A549 (cell line): ENCODE results near the gene IP6K1. TPM values are rescaled to one million over a fixed set of nuclear protein-coding genes. Genes with fewer than 3 reads are reported as not detected.

ENCODE experiments used
- ATAC-seq, 2 experiments: fragments of 200-7000 bp in 1 of 2; fragments of >200 bp in 1 of 2; cut with Nextera tagmentation in 1 of 2; cut with Tn5 transposase in 1 of 2; 3 replicates each; pipeline versions ENCODE4 v1.8.0 to v1.9.1; 2018 to 2020; ENCODE audit warnings: mild to moderate bottlenecking in 1 of 2, moderate library complexity in 1 of 2
- CTCF ChIA-PET: fragments of 300-600 bp; sonication (Branson Sonifier 250); formaldehyde crosslinking; extraction: SDS; loops from one replicate; lab custom pipeline; 2021; ENCODE audit warnings: antibody characterized with exemption, inconsistent platforms; lab: Yijun Ruan, JAX
- POLR2A ChIA-PET: fragments of 350-600 bp; formaldehyde crosslinking; extraction: SDS; loops from one replicate; lab custom pipeline; 2021; ENCODE audit warnings: antibody characterized with exemption, inconsistent platforms; lab: Yijun Ruan, JAX
- DNase-seq, 2 experiments: peaks; one replicate each; pipeline versions ENCODE4 v3.0.0 to v3.0.0-alpha.2; 2011 to 2016; ENCODE audit warnings: low read depth in 1 of 2, low spot score in 1 of 2
- FAIRE-seq: peaks from 2 replicates; lab custom pipeline; 2011; peaks lifted over from hg19 to GRCh38; lab: Jason Lieb, UNC
- H3K27ac ChIP-seq, 2 experiments: fragments of >200 bp; sonication (Bioruptor Twin); formaldehyde crosslinking; 3 replicates each; pipeline ENCODE4 v1.5.1; 2016 to 2017
- H3K4me1 ChIP-seq: fragments of >200 bp; sonication (Bioruptor Twin); formaldehyde crosslinking; 3 replicates; pipeline ENCODE4 v1.6.1; 2016
- H3K4me2 ChIP-seq: fragments of >200 bp; sonication (Bioruptor Twin); formaldehyde crosslinking; 3 replicates; pipeline ENCODE4 v1.6.1; 2016
- H3K4me3 ChIP-seq: fragments of >200 bp; sonication (Bioruptor Twin); formaldehyde crosslinking; 3 replicates; pipeline ENCODE4 v1.5.1; 2016
- H3K9me3 ChIP-seq: fragments of >200 bp; sonication (Bioruptor Twin); formaldehyde crosslinking; 3 replicates; pipeline ENCODE4 v1.6.1; 2016
- CBX2 ChIP-seq: fragments of 200-600 bp; sonication (generic); IDR thresholded peaks from 2 replicates; pipeline ENCODE4 v1.6.1; 2016; ENCODE audit warnings: low read depth, mild to moderate bottlenecking, borderline replicate concordance
- CBX8 ChIP-seq: fragments of 200-600 bp; sonication (generic); IDR thresholded peaks from 2 replicates; pipeline ENCODE4 v1.6.1; 2016
- CTCF ChIP-seq: fragments of >200 bp; sonication (Bioruptor Twin); formaldehyde crosslinking; IDR thresholded peaks from 3 replicates; pipeline ENCODE4 v1.5.1; 2016
- EHF ChIP-seq: fragments of 250-450 bp; sonication (Bioruptor Pico); IDR thresholded peaks from 2 replicates; pipeline ENCODE4 v1.5.0; 2020; ENCODE audit warnings: mild to moderate bottlenecking
- EHMT2 ChIP-seq: fragments of 200-600 bp; sonication (generic); IDR thresholded peaks from 2 replicates; pipeline ENCODE4 v1.6.1; 2016; ENCODE audit warnings: antibody characterized with exemption, low read depth, mild to moderate bottlenecking, moderate library complexity
- ESRRA ChIP-seq: fragments of 150-350 bp; IDR thresholded peaks from 2 replicates; pipeline ENCODE4 v1.6.1; 2014; ENCODE audit warnings: mild to moderate bottlenecking, low read length, borderline replicate concordance
- HEYL ChIP-seq: fragments of 250-450 bp; sonication (Bioruptor Pico); IDR thresholded peaks from 2 replicates; pipeline ENCODE4 v1.8.0; 2021; ENCODE audit warnings: mild to moderate bottlenecking, moderate library complexity
- HMGXB4 ChIP-seq: fragments of 250-450 bp; sonication (Bioruptor Pico); IDR thresholded peaks from 2 replicates; pipeline ENCODE4 v1.5.0; 2021; ENCODE audit warnings: mild to moderate bottlenecking, moderate library complexity, borderline replicate concordance
- HOXA7 ChIP-seq: fragments of 250-450 bp; sonication (Bioruptor Pico); IDR thresholded peaks from 2 replicates; pipeline ENCODE4 v1.5.0; 2020; ENCODE audit warnings: mild to moderate bottlenecking, moderate library complexity
- HOXB13 ChIP-seq: fragments of 250-450 bp; sonication (Bioruptor Pico); IDR thresholded peaks from 2 replicates; pipeline ENCODE4 v1.5.0; 2020; ENCODE audit warnings: low read depth, mild to moderate bottlenecking, moderate library complexity
- KDM5A ChIP-seq: fragments of 200-600 bp; sonication (generic); IDR thresholded peaks from 2 replicates; pipeline ENCODE4 v1.6.1; 2016; ENCODE audit warnings: antibody characterized with exemption, mild to moderate bottlenecking
- MYC ChIP-seq: IDR thresholded peaks from 2 replicates; pipeline ENCODE4 v1.6.1; 2012; ENCODE audit warnings: mild to moderate bottlenecking, inconsistent platforms, low read length, improper control_type of control experiment, borderline replicate concordance
- NPAS2 ChIP-seq: fragments of 250-450 bp; sonication (Bioruptor Pico); IDR thresholded peaks from 2 replicates; pipeline ENCODE4 v1.8.0; 2022; ENCODE audit warnings: mild to moderate bottlenecking, moderate library complexity, borderline replicate concordance
- POLR2A ChIP-seq: IDR thresholded peaks from 2 replicates; pipeline ENCODE4 v1.6.1; 2012; ENCODE audit warnings: mild to moderate bottlenecking, low read length
- RCOR1 ChIP-seq: fragments of 150-350 bp; IDR thresholded peaks from 2 replicates; pipeline ENCODE4 v1.6.1; 2014; ENCODE audit warnings: antibody characterized with exemption, low read length, low read depth
- RFX5 ChIP-seq: fragments of 450-650 bp; IDR thresholded peaks from 2 replicates; pipeline ENCODE4 v1.7.1; 2014; ENCODE audit warnings: antibody characterized with exemption, mild to moderate bottlenecking, moderate library complexity
- SMC3 ChIP-seq: fragments of >200 bp; sonication (Bioruptor Twin); formaldehyde crosslinking; IDR thresholded peaks from 3 replicates; pipeline ENCODE4 v1.6.1; 2018; ENCODE audit warnings: inconsistent platforms
- SREBF2 ChIP-seq: fragments of 450-650 bp; IDR thresholded peaks from 2 replicates; pipeline ENCODE4 v1.6.1; 2014; ENCODE audit warnings: mild to moderate bottlenecking, moderate library complexity
- ZC3H11A ChIP-seq: fragments of 450-650 bp; IDR thresholded peaks from 2 replicates; pipeline ENCODE4 v1.6.1; 2014; ENCODE audit warnings: antibody characterized with exemption, mild to moderate bottlenecking
- ZNF302 ChIP-seq: fragments of 250-450 bp; sonication (Bioruptor Pico); IDR thresholded peaks from 2 replicates; pipeline ENCODE4 v1.9.0; 2021; ENCODE audit warnings: inconsistent platforms, mild to moderate bottlenecking, moderate library complexity
- WGBS: methylation state at CpG from one replicate; pipeline ENCODE4 v1.1.6; 2017; ENCODE audit errors: missing lambda C conversion rate; 5-methylcytosine and 5-hydroxymethylcytosine counted together
- polyA plus RNA-seq, 4 experiments: library from polyadenylated mRNA; depleted of rRNA in 3 of 4; stranded (reverse); fragments of >200 nt; fragmentation: RNase III in 1 of 4; extraction: RNeasy Plus Mini Kit Qiagen cat#74134 plus additional on column Dnase treatment in 1 of 4; gene quantifications; 2 replicates in 3 of 4; 3 replicates in 1 of 4; pipeline ENCODE4 v1.2.3, GENCODE V29; 2011 to 2017
- TF ChIP-seq, protein P1 (sequence below): IDR thresholded peaks from 2 replicates; pipeline ENCODE4 v1.6.1; 2012
- TF ChIP-seq, protein P2 (sequence below): IDR thresholded peaks from 2 replicates; pipeline ENCODE4 v1.6.1; 2012
- TF ChIP-seq, protein P3 (sequence below): fragments of 250-450 bp; sonication (Bioruptor Pico); IDR thresholded peaks from 2 replicates; pipeline ENCODE4 v1.5.0; 2020; ENCODE audit warnings: low read depth, mild to moderate bottlenecking, moderate library complexity

The IP6K1 gene
- polyA plus RNA-seq, 2 of the 4 experiments (the other 2 are of a cell fraction): 16.2 to 22.2 TPM

DNA sequence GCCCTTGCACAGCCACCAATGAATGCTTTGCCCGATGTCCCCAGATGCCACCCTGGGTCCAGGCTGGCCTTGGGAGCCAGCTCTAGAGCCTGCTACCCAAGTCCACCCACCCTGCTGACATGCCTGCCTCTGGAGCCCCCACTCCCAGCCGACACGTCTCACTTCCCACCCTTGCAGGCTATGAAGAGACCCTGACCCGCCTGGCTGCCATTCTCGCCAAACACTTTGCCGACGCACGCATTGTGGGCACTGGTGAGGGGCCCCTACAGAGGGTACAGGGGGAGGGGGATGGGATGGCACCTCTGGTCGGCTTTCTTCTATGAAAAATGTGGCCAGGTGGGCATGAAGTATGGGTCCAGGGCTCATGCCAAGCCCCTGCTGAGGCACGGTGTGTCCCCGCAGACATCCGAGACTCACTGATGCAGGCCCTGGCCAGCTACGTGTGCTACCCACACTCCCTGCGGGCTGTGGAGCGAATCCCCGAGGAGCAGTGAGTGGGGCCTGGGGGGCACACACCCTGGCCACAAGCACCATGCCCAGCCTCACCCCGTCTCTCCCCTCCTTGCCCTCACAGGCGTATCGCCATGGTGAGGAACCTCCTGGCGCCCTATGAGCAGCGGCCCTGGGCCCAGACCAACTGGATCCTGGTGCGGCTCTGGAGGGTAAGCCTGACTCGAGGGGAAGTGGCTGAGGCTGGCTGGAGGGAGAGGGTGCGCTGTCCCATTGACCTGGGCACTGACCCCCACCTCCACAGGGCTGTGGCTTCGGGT lies 72.8 kb downstream of the IP6K1 start:
- Histone ChIP-seq H3K4me3 (no peak overlapping the region), H3K4me1 (no peaks in the 10 kb centered on the region), H3K9me3 (no peaks in the 10 kb centered on the region), H3K4me2 (no peak overlapping the region), H3K27ac (no peak overlapping the region)
- ATAC-seq: no peak
- CTCF ChIA-PET: interaction anchor here (1.3 to 2.1 kb wide), 3 partner anchors 10 to 126 kb away, joined by 5 to 7 read pairs (median 5); partner anchors contain the start of gene GMPPB
- POLR2A ChIA-PET: no interaction called here
- FAIRE-seq: no peak
- no peak for DNase-seq
- WGBS: 89% methylated on average over 8 of the region's 25 CpGs
- no peak for TF ChIP-seq KDM5A
- no peak for TF ChIP-seq NPAS2 (CRISPR knock-in tag)
- no peak for TF ChIP-seq EHMT2
- no peak for TF ChIP-seq RCOR1
- no peak for TF ChIP-seq MYC
- TF ChIP-seq, protein P1, sequence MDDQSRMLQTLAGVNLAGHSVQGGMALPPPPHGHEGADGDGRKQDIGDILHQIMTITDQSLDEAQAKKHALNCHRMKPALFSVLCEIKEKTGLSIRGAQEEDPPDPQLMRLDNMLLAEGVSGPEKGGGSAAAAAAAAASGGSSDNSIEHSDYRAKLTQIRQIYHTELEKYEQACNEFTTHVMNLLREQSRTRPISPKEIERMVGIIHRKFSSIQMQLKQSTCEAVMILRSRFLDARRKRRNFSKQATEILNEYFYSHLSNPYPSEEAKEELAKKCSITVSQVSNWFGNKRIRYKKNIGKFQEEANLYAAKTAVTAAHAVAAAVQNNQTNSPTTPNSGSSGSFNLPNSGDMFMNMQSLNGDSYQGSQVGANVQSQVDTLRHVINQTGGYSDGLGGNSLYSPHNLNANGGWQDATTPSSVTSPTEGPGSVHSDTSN: no peak
- no peak for TF ChIP-seq SREBF2
- TF ChIP-seq, protein P2, sequence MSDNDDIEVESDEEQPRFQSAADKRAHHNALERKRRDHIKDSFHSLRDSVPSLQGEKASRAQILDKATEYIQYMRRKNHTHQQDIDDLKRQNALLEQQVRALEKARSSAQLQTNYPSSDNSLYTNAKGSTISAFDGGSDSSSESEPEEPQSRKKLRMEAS: no peak
- no peak for TF ChIP-seq HOXB13 (CRISPR knock-in tag)
- no peak for TF ChIP-seq RFX5
- TF ChIP-seq CBX8: no peak
- no peak for TF ChIP-seq POLR2A
- no peak for TF ChIP-seq HMGXB4
- no peak for TF ChIP-seq CTCF
- TF ChIP-seq, protein P3, sequence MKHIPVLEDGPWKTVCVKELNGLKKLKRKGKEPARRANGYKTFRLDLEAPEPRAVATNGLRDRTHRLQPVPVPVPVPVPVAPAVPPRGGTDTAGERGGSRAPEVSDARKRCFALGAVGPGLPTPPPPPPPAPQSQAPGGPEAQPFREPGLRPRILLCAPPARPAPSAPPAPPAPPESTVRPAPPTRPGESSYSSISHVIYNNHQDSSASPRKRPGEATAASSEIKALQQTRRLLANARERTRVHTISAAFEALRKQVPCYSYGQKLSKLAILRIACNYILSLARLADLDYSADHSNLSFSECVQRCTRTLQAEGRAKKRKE: no peak
- no peak for TF ChIP-seq ESRRA

DNA sequence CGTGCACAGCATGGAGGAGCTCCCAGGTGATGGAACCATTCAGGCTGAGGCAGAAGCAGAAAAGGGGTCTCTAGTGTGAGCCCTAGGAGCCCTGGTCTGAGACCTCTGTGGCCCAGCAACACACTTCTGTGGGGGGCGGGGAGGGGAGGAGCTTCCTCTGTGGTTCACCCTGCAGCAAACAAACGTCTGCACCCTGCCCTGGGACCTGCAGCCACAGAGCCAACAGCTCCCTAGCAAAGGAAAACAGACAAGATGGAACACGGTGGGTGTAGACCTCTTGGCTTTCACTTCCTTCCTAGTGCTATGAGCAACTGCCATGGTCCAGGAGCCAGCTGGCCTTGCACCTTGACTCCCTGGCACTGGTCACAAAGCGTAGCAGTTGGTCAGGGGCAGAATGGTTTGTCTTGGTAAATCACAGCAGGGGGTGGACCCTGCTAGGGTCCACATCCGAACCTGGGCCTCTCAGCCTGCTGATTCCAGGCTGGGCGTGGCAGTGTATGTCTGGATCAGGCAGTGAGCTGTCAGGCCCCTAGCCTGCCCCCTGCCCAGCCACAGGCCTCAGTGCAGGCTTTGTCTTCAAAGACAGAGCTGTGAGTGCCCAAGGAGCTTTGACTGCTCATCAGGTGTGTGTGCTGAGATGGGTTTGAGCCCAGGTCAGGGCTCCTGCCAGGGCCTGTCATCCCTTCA lies 73.6 kb downstream of the IP6K1 start:
- H3K4me2 ChIP-seq: no peak overlapping the region
- WGBS: 88% methylated on average over 4 of the region's 7 CpGs
- CTCF ChIA-PET: interaction anchor here (0.5 to 2.5 kb wide), 6 partner anchors 9 to 127 kb away, joined by 3 to 12 read pairs (median 6); partner anchors contain the start of gene GMPPB
- DNase-seq: no peak
- FAIRE-seq: no peak
- no peak for TF ChIP-seq ZC3H11A
- TF ChIP-seq, protein P2: no peak
- TF ChIP-seq ZNF302: no peak
- no peak for TF ChIP-seq CBX2
- no peak for TF ChIP-seq EHF (CRISPR knock-in tag)
- TF ChIP-seq SMC3: no peak
- no peak for TF ChIP-seq HOXA7
- no peak for TF ChIP-seq HEYL (CRISPR knock-in tag)
- TF ChIP-seq, all 56 proteins: peak for 0
- Histone ChIP-seq H3K4me3 (no peak overlapping the region), H3K4me1 (no peaks in the 10 kb centered on the region), H3K27ac (no peak overlapping the region), H3K9me3 (no peaks in the 10 kb centered on the region)
- POLR2A ChIA-PET: no interaction called here
- peak in 1 of 2 experiments; percentile 13; a peak in 1 of 6 replicates for ATAC-seq
